GM19372 (cell line): ENCODE measurements around the gene ABCC12.
"Not testable (repeated sequence)": the region's sequence is repeated elsewhere in the genome, so short reads cannot be mapped to it uniquely, and the experiment has no call there.

ENCODE experiments used
- ATAC-seq: cut with Tn5 transposase; IDR thresholded peaks from one replicate; pipeline ENCODE4 v1.9.1; 2021; ENCODE audit warnings: mild to moderate bottlenecking, low read depth, moderate library complexity; ENCODE audit not compliant: unreplicated experiment

The ABCC12 gene

GRCh38 chr16:48166617-48167016 lies 10.8 kb upstream of the ABCC12 start:
- not testable (repeated sequence) for ATAC-seq

GRCh38 chr16:48165961-48166578 lies 10.3 kb upstream of the ABCC12 start:
- no peak for ATAC-seq

- ATAC-seq = peak; percentile 83
Observed at GRCh38 chr16:48164907-48165715, 9.3 kb upstream of the ABCC12 start.

- ATAC-seq = no peak
Observed at GRCh38 chr16:48162839-48163410, 7.1 kb upstream of the ABCC12 start.

GRCh38 chr16:48161906-48162305 lies 6.1 kb upstream of the ABCC12 start:
- no peak for ATAC-seq

GRCh38 chr16:48160575-48160974 lies 4.8 kb upstream of the ABCC12 start:
- no peak for ATAC-seq

- no peak for ATAC-seq
Observed at GRCh38 chr16:48158296-48158695, 2.5 kb upstream of the ABCC12 start.

- no peak for ATAC-seq
Observed at GRCh38 chr16:48157794-48158193, 2.0 kb upstream of the ABCC12 start.

GRCh38 chr16:48157302-48157701 lies 1.5 kb upstream of the ABCC12 start:
- no peak for ATAC-seq

GRCh38 chr16:48156790-48157209 lies 1.0 kb upstream of the ABCC12 start:
- ATAC-seq = no peak

GRCh38 chr16:48153774-48154173 lies 2.0 kb downstream of the ABCC12 start:
- no peak for ATAC-seq

- no peak for ATAC-seq
Observed at GRCh38 chr16:48152226-48152625, 3.6 kb downstream of the ABCC12 start.

GRCh38 chr16:48150707-48151106 lies 5.1 kb downstream of the ABCC12 start:
- ATAC-seq = no peak

GRCh38 chr16:48146710-48147109 lies 9.1 kb downstream of the ABCC12 start:
- ATAC-seq = no peak

- no peak for ATAC-seq
Observed at GRCh38 chr16:48146131-48146530, 9.7 kb downstream of the ABCC12 start.

GRCh38 chr16:48143812-48144368 lies 11.9 kb downstream of the ABCC12 start:
- no peak for ATAC-seq

- no peak for ATAC-seq
Observed at GRCh38 chr16:48140821-48141220, 15.0 kb downstream of the ABCC12 start.

GRCh38 chr16:48139517-48139916 lies 16.3 kb downstream of the ABCC12 start:
- ATAC-seq = no peak

- no peak for ATAC-seq
Observed at GRCh38 chr16:48138543-48138942, 17.2 kb downstream of the ABCC12 start.

- no peak for ATAC-seq
Observed at GRCh38 chr16:48137822-48138221, 18.0 kb downstream of the ABCC12 start.
